ENCODE results near the gene PAK6.

DNA sequence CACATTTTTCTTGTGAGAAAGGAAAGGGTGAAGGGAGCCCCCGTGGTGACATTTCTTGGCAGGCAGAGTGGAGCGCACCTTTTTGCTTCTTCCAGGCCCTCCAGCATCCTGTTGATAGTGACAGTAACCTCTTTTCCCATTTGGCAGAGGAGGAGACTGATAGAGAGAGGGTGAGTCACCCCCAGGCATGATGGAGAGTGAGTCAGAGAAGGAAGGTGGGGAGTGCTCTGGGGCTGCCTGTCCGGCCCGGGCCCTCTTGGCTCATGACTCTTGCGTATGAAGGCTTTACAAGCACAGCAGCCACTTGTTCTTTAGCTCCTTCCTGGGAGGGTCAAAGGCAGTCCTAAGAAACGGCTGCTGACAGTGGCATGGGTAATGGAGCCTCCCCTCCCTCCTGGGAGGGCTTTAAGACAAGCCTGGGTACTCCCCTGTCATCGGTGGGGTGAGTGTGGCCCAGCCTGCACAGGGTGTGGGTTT, 28.0 kb downstream of the PAK6 start:
- TF ChIP-seq, protein P1, sequence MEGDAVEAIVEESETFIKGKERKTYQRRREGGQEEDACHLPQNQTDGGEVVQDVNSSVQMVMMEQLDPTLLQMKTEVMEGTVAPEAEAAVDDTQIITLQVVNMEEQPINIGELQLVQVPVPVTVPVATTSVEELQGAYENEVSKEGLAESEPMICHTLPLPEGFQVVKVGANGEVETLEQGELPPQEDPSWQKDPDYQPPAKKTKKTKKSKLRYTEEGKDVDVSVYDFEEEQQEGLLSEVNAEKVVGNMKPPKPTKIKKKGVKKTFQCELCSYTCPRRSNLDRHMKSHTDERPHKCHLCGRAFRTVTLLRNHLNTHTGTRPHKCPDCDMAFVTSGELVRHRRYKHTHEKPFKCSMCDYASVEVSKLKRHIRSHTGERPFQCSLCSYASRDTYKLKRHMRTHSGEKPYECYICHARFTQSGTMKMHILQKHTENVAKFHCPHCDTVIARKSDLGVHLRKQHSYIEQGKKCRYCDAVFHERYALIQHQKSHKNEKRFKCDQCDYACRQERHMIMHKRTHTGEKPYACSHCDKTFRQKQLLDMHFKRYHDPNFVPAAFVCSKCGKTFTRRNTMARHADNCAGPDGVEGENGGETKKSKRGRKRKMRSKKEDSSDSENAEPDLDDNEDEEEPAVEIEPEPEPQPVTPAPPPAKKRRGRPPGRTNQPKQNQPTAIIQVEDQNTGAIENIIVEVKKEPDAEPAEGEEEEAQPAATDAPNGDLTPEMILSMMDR (IDR thresholded peaks at IDR 0.05) = no peak
- TF ChIP-seq POLR2A (IDR thresholded peaks at IDR 0.05) = peak in 1 of 2 donors; percentile 28
